Skeletal muscle tissue (tissue), 4 donors: Measurements from ENCODE around the gene ACAD9. TPM values are rescaled to one million over a fixed set of nuclear protein-coding genes. Genes with fewer than 3 reads are reported as not detected.

ENCODE experiments used
- H3K27ac ChIP-seq: one replicate; pipeline ENCODE4 v1.7.0; 2013; ENCODE audit warnings: mild to moderate bottlenecking, low read depth, low read length, inconsistent platforms
- H3K27me3 ChIP-seq, 3 donors: one replicate each; pipeline ENCODE4 v1.7.0; 2013; ENCODE audit warnings: low read length in 3 of 3; ENCODE audit not compliant: control insufficient read depth in 3 of 3, insufficient read depth in 3 of 3
- H3K36me3 ChIP-seq, 3 donors: one replicate each; pipeline ENCODE4 v1.7.0; 2013; ENCODE audit warnings: low read length in 3 of 3; ENCODE audit not compliant: control insufficient read depth in 3 of 3, insufficient read depth in 3 of 3
- H3K4me1 ChIP-seq, 3 donors: one replicate each; pipeline ENCODE4 v1.7.0; 2013; ENCODE audit warnings: low read length in 3 of 3, mild to moderate bottlenecking in 3 of 3; ENCODE audit not compliant: control insufficient read depth in 3 of 3, insufficient read depth in 3 of 3
- H3K4me3 ChIP-seq, 3 donors: one replicate each; pipeline ENCODE4 v1.7.0; 2013; ENCODE audit warnings: low read length in 3 of 3
- H3K9ac ChIP-seq, 3 donors: one replicate each; pipeline ENCODE4 v1.7.0; 2013; ENCODE audit warnings: low read length in 3 of 3, mild to moderate bottlenecking in 3 of 3, moderate library complexity in 2 of 3, low read depth in 1 of 3
- H3K9me3 ChIP-seq, 3 donors: one replicate each; pipeline ENCODE4 v1.7.0; 2013; ENCODE audit warnings: low read length in 3 of 3; ENCODE audit not compliant: control insufficient read depth in 3 of 3
- total RNA-seq: library from RNA; depleted of rRNA; stranded (reverse); fragments of >200 nt; gene quantifications from one replicate; pipeline ENCODE4 v1.2.3, GENCODE V29; 2014
- donor health status: Osteomylitis.

Gene ACAD9
- total RNA-seq, 1 donor from 2014 or later: 32.9 TPM

DNA sequence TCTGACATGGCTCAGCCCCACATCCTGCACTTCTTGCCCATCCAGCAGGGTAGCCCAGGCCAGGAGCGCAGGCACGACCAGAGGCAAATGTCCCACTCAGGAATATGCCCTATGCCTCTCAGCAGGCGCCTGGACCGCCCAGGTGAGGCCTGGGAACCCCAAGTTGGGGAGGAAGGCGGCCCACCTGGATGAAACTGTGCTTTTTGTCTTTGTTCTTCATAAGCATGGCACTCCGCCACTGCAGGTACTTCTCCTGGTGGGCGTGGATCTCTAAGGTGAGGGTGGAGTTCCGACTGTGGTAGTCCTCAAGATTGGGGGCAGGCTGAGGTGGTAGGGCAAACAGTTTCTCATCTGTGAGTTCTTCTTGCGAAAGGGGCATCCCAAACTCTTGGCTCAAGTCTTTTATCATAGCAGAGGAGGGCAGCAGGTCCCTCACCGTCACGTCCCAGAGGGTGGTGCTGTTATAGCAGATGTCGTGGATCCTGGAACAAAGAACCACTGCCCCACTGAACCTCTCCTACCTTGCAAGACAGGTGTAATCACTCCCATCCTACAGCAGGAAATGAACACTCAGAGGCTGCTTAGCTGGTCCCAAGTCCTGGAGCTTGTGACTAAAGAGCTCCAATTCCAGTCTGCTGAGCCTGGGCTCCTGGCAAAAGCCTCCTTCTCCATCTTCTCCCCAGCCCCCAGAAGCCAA lies 53.2 kb downstream of the ACAD9 start:
- H3K4me1 ChIP-seq: no peaks in the 10 kb centered on the region
- H3K36me3 ChIP-seq: no peaks in the 10 kb centered on the region
- peaks cover 0 to 16% (median 16%) of the 10 kb centered on the region in 3 donors for H3K27me3 ChIP-seq
- H3K4me3 ChIP-seq: no peak overlapping the region
- no peak overlapping the region for H3K9ac ChIP-seq
- no peak overlapping the region for H3K27ac ChIP-seq
- H3K9me3 ChIP-seq: no peaks in the 10 kb centered on the region

DNA sequence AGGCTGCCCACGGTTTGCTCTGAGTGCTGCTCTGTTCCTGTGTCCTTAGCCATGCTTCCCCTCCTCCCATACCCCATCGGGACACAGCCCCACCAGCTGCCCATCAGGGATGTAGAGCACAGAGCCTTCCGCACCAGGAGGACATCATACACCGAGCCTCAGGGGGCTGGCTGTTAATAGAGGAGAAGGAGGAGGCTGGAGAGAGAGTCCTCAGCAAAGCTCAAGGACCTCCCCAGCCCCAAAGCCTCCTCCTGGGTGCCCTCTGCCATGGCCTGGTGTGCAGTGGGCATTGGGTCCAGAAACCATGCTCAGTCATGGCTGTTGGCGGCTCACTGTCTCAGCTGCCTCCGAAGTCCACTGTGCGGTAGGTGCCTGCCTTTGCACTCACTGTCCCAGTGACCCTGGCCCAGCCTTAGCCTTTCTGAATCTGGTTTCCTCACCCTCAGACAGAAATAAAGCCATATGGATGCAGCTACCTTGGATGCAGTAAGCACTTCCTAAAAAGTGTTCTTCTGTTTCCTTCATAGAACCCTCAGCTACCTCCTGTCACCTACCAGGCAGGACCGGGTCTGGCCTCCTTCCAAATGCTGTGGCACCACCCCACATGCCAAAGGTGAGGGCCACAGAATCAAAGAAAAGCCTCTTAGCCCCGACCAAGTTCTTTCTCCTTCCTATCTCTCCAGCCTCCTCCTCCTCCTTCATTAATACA lies 53.9 kb downstream of the ACAD9 start:
- Histone ChIP-seq H3K9ac (no peak overlapping the region), H3K4me1 (no peaks in the 10 kb centered on the region), H3K27ac (no peak overlapping the region), H3K4me3 (no peak overlapping the region), H3K27me3 (peaks cover 0 to 16% (median 16%) of the 10 kb centered on the region in 3 donors), H3K9me3 (no peaks in the 10 kb centered on the region), H3K36me3 (no peaks in the 10 kb centered on the region)

DNA sequence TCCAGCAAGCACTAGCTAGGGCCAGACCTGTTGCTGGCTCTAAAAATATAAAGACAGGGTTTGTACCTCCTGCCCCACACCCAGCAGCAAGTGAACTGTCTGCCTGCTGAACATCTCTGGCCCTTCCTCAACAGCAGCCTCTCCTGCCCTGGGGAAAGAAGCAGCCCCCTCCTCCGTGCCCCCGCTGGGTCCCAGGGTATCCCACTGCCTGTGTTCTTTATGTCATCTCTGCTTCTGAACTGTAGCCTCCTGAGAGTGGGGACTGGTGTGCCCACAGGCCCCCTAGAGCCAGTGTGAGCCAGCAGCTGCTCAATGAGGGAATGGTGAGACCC lies 54.5 kb downstream of the ACAD9 start:
- no peak overlapping the region for H3K9ac ChIP-seq
- no peaks in the 10 kb centered on the region for H3K9me3 ChIP-seq
- H3K4me1 ChIP-seq: no peaks in the 10 kb centered on the region
- no peak overlapping the region for H3K27ac ChIP-seq
- no peak overlapping the region for H3K4me3 ChIP-seq
- peaks cover 0 to 16% (median 16%) of the 10 kb centered on the region in 3 donors for H3K27me3 ChIP-seq
- no peaks in the 10 kb centered on the region for H3K36me3 ChIP-seq

DNA sequence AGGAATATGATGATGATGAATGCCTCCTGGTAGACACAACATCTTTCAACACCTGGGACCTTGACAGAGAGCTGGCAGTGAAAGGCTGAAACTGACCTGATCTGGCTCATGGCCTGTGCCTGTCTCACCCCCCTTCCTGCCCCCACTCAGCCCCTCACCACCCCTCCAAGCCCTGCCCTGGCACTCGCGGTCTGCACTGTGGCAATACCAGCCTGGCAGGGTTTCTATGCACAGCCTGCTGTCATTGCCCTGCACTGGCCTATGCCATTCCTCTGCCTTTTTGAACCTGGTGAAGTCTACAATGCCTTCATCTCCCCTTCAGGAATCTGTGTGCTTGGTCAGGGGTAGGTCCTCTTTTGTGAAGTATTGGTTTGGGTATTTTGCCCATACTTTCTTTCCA lies 56.5 kb downstream of the ACAD9 start:
- Histone ChIP-seq H3K36me3 (no peaks in the 10 kb centered on the region), H3K4me3 (no peak overlapping the region), H3K27ac (no peak overlapping the region), H3K9ac (no peak overlapping the region), H3K9me3 (no peaks in the 10 kb centered on the region), H3K27me3 (peaks cover 0 to 16% (median 16%) of the 10 kb centered on the region in 3 donors), H3K4me1 (no peaks in the 10 kb centered on the region)

DNA sequence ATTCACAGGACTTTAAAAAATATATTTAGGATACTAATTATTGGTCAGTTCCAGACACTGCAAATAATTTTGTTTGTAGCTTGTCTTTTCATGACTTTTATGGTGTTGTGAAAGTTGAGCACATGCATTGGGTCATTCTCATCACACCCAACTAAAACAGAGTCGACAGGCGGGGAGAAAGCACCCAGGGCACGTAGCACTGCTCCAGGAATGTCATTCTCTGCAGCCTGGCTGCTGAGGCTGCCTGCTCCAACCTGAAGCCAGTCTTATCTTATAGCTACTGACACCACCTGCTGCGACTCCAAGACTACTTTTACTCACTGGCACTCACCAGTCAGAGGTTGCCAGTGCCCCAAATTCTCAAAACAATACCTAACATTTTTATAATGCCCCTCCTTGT lies 56.9 kb downstream of the ACAD9 start:
- no peaks in the 10 kb centered on the region for H3K4me1 ChIP-seq
- H3K4me3 ChIP-seq: no peak overlapping the region
- H3K27me3 ChIP-seq: peaks cover 0 to 16% (median 16%) of the 10 kb centered on the region in 3 donors
- H3K36me3 ChIP-seq: no peaks in the 10 kb centered on the region
- H3K27ac ChIP-seq: no peak overlapping the region
- no peak overlapping the region for H3K9ac ChIP-seq
- H3K9me3 ChIP-seq: no peaks in the 10 kb centered on the region

DNA sequence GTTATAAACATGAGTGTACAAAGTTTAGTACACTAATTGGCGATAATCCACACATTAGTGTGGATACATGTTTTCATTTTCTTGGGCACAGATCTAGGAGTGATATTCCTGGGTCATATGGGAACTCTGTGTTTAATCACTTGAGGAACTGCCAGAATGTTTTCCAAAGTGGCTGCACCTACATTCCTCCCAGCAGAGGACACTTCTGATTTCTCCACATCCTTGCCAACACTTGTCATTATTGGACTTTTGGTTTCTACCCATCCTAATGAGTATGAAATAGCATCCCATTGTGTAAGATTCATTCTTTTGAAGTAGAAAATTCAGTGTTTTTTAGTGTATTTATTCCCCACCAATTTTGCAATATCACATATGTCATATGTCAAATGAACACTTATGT lies 60.8 kb downstream of the ACAD9 start:
- peaks cover 0 to 3% (median 0%) of the 10 kb centered on the region in 3 donors for H3K27me3 ChIP-seq
- H3K9me3 ChIP-seq: no peaks in the 10 kb centered on the region
- no peaks in the 10 kb centered on the region for H3K4me1 ChIP-seq
- no peaks in the 10 kb centered on the region for H3K36me3 ChIP-seq
- no peak overlapping the region for H3K4me3 ChIP-seq
- no peak overlapping the region for H3K27ac ChIP-seq
- H3K9ac ChIP-seq: no peak overlapping the region

DNA sequence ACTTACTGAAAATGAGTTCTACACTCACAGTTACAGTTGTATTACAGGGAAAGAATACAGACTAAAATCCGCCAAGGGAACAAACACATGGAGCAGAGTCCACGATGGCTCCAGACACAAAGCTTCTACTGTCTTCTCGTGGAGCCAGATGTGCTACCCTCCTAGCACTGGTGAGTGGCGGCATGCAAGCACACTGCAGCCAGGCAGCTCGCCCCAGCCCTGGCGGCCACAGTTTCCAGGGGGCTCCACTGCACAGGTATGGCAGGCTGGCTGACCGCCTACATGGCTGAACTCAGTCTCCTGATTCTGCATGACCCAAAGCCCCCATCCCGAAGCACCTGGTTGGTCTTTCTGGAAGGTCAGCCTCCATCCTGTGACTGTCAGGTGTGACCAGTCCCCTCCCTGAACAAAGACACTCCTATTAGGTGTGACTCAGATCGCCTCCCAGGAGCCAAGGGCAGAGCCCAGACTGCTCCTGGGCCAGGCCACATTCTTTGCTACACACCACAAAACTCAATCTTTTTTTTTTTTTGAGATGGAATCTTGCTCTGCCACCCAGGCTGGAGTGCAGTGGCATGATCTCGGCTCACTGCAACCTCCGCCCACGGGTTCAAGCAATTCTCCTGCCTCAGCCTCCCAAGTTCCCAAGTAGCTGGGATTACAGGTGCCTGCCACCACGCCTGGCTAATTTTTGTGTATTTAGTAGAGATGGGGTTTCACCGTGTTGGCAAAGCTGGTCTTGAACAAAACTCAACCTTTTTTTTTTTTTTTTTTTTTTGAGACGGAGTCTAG lies 62.9 kb downstream of the ACAD9 start:
- H3K9ac ChIP-seq: no peak overlapping the region
- no peaks in the 10 kb centered on the region for H3K9me3 ChIP-seq
- H3K27me3 ChIP-seq: no peaks in the 10 kb centered on the region
- H3K36me3 ChIP-seq: no peaks in the 10 kb centered on the region
- no peak overlapping the region for H3K27ac ChIP-seq
- H3K4me1 ChIP-seq: no peaks in the 10 kb centered on the region
- H3K4me3 ChIP-seq: no peak overlapping the region

DNA sequence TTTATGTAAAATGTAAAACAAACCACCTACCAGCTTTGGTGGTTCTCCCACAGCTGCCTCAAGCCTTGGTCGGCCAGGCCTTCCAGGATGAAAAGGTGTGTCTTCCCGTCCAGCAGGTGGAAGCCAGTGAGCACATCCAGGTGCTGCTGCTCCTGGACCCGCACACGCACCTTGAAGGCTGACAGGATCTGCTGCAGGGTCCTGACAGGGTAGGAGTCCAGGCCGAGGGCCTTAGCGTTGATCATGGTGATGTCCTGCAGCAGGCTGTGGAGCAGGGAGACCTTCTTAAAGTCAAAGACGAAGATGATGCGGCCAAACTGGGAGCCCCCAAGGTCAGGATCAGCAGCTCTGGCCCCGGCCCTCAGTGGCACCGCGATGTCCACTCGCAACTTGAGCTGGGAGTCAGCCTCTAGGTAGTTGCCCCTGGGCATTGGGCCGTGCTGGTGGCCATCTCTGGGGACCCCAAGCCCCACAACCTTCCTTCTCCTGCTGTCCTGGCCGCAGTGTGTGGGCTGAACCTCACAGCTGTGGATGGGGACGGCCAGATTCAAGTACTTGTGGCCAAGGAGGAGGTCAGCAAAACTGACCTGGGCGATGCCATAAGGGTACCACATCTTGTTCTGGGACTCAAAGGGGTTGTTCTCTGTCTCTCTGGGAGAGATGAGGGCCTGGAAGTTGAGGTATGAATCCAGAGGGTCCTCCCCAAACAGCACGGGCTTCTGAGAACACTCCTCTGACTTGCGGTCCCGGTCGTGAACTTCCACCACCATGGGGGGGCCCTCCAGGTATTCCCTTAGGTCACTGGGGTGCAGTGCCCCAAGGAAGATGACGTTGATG lies 65.8 kb downstream of the ACAD9 start:
- Histone ChIP-seq H3K36me3 (no peaks in the 10 kb centered on the region), H3K9ac (no peak overlapping the region), H3K4me1 (no peaks in the 10 kb centered on the region), H3K4me3 (no peak overlapping the region), H3K27me3 (no peaks in the 10 kb centered on the region), H3K9me3 (no peaks in the 10 kb centered on the region), H3K27ac (no peak overlapping the region)

DNA sequence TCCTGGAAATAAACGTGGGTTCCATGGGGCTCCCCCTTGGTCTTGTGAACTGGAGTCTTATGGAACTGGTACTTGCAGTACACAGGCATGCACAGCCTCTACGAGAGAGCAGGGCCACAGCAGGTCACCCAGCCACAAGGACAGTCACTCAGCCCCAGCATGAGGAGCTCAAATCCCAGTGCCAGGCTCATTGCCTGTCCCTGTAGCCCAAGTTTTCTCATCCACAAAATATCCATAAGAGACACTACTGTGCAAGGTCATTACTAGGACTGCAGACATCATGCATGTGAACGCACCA lies 66.4 kb downstream of the ACAD9 start:
- no peaks in the 10 kb centered on the region for H3K27me3 ChIP-seq
- H3K4me3 ChIP-seq: no peak overlapping the region
- H3K9me3 ChIP-seq: no peaks in the 10 kb centered on the region
- no peak overlapping the region for H3K27ac ChIP-seq
- H3K9ac ChIP-seq: no peak overlapping the region
- H3K36me3 ChIP-seq: no peaks in the 10 kb centered on the region
- no peaks in the 10 kb centered on the region for H3K4me1 ChIP-seq
